A204.1 (cell line): ENCODE results near the gene EPHB2.

Source experiments
- FAIRE-seq: peaks from 2 replicates; lab custom pipeline; 2012; peaks lifted over from hg19 to GRCh38; lab: Jason Lieb, UNC

Gene EPHB2

GRCh38 chr1:22862752-22863151, 152.1 kb downstream of the EPHB2 start:
- no peak for FAIRE-seq

DNA sequence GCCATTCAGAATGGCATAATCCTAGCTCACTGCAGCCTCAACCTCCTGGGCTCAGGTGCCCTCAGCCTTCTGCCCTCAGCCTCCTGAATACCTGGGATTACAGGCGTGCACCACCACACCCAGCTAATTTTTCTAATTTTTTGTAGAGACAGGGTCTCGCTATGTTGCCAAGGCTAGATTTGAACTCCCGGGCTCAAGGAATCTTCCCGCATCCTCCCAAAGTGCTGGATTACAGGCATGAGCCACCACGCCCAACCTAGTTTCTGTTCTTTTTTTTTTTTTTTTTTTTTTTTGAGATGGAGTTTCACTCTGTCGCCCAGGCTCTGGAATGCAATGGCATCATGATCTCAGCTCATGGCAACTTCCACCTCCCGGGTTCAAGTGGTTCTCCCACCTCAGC, 153.1 kb downstream of the EPHB2 start:
- no peak for FAIRE-seq

DNA sequence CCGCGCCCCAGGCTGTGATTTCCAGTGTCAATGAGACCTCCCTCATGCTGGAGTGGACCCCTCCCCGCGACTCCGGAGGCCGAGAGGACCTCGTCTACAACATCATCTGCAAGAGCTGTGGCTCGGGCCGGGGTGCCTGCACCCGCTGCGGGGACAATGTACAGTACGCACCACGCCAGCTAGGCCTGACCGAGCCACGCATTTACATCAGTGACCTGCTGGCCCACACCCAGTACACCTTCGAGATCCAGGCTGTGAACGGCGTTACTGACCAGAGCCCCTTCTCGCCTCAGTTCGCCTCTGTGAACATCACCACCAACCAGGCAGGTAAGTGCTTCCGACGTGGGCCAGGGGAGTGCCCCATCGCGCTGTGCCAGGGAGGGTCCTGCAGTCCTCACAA, 154.2 kb downstream of the EPHB2 start:
- no peak for FAIRE-seq

- no peak for FAIRE-seq
Observed at GRCh38 chr1:22865736-22866135, 155.1 kb downstream of the EPHB2 start.

- no peak for FAIRE-seq
Observed at GRCh38 chr1:22866868-22867267, 156.2 kb downstream of the EPHB2 start.

- no peak for FAIRE-seq
Observed at GRCh38 chr1:22868331-22868730, 157.7 kb downstream of the EPHB2 start.

DNA sequence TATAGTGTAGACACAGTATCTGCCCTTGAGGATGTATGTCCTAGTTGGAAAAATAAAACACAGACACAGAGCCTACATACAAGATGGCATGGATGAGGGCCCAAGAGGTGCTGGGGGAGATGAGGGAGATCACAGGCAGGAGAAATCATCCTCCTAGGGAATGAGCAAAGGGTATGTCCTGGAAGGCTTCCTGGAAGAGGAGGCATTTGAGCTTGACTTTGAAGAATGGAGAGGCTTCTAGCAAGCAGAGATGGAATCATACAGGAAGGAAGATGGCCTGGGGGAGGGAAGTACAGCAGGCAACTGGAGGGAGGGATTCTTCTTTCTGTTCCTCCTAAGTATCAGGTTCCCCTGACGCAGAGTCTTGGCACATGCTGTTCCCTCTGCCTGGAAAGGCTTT, 158.7 kb downstream of the EPHB2 start:
- no peak for FAIRE-seq

DNA sequence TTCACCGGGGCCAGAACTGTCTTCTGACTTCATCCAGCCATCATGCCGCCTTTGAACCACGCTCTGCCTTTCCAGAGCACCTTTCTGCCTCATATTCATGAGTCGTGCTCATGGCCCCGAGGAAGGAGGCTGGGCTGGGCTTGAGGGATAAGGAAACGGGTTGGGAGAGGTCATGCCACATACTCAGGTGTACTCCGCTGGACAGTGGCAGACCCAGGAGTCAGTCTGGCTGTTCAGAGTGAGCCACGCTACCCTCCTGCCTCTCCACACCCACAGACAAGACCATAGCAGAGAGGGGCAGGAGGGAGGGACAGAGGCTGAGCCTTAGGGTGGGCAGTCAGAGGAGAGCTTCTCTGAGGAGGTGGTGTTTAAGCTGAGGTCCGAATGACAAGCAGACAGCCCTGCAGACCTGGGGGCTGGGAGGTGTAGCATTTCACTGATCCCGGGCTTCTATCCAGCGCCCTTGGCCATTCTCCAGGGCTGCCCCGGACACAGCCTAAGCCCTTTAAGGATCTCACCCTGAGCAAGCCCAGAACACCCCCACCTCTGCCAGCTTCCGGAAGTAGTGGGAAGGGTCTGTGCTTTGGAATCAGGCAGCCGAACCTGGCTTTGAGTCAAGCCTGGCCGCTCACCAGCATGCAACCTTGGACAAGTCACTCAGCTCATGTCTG, 159.7 kb downstream of the EPHB2 start:
- FAIRE-seq, result no peak

DNA sequence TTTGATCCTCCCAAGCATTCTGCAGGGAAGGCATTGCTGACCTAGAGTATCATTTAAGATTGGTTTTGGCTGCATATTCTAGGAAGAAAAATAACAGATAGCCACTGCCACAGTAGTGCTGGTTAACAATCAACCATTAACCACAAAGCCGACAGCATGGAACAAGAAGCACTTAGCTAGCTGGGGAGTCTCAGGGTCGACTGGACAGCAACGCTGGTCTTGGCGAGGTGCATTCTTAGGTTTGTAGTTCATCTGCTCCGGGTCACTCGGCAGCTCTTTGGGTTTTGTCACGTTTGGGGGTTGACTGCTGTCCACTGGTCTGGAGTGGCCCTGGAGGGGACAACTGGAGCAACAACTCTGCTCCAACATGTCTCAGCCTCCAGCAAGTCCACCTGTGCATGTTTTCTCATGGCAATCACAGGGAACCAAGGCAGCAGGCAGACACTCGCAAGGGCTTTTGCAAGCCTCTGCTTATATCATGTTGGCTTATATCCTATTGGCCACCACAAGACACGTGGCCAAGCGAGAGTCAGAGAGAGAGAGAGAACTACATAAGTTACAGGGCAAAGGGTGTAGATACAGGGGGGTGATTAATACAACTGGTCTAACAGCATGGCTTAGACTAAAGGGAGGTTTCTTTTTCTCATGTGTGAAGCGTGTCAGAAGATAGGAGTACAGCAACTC, 162.5 kb downstream of the EPHB2 start:
- FAIRE-seq, result no peak

DNA sequence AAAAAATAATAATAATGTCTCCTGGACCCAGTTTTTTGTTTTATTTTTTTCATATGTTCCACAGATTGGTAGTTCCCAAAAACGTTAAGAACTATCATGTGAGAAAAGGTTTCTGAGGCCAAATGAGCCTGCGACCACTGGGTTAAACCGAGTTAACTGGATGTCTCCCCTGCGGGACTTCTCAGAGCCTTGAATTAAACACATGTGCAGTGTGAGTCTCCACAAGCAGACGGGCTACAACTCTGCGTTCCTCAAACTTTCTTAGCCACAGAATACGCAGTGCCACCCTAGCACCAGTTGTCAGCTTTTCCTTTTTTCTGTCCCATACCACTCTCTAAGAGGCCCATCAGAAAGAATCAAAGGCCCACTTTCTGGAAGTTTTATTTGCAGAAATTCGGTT, 164.1 kb downstream of the EPHB2 start:
- FAIRE-seq, result no peak

DNA sequence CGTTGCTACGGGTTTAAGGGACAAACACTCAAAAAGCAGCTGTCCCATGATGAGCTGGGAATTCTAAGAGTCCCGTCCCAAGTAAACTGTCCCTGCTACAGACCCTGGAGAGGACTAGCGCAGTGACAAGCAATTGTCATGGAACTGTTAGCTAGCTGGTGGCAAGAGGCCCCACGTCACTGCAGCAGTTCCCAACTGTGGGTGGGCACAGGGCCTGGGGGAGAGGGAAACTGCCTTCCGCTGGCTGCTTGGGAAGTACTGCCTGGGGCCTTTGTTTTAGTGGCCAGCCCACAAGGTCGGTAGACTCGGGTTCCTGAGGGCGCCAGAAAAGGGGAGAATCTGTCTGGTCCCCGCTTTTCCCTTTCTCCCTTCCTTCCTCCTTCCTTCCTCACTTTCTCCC, 164.6 kb downstream of the EPHB2 start:
- FAIRE-seq, result no peak

DNA sequence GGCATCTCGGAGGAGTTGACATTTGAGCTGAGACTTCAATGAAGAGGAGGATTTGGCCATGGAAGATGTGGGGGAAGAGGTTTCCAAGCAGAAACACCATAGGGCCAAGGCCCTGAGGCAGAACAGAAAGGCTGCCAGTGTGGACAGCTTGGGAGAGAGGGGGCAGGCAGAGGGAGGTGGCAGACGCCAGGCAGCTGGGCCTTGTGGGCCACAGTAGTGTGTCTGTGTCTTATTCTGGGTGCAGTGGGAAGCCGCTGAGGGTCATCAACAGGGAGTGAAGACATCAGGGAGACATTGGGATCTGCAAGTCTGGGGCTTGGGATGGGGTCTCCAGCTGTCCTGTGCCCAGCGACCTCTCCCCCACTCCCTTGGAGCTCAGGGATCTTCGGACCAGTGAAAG, 165.2 kb downstream of the EPHB2 start:
- no peak for FAIRE-seq

- FAIRE-seq, result no peak
Observed at GRCh38 chr1:22876359-22877111, 165.9 kb downstream of the EPHB2 start.

DNA sequence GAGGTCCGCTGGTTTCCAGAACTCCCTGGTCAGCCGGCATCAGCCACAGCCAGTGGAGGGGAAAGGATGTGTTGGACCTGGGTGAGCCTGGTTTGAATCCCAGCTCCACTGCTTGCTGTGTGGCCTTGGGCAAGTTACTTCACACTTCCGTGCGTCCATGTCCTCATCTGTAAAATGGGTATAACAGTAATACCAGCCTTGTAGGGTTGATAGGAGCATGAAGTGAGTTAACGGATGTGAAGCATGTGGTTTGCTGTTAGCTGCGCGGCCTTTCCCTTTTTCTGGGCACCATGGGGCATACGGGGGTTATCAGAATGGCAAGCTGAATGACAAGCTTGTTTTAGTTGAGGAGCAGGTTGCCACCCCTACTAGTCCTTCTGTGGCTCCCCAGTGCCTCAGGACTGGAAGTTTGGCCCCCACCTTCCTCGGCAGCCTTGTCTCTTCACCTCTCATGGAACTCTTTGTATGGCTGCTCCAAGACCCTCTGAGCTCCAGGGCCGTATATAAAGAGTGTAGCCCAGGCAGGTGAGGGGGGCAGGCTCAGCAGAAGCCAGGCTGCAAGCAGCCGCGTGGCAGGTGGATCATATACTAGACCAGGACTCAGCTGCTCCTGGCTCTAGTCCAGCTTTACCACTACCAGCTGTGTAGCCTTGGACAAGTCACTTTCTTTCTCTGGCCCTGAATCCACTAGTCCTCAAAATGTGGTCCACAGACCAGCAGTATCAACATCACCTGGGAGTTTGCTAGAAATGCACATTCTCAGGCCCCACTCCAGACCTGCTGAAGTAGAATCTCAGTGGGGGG, 166.7 kb downstream of the EPHB2 start:
- no peak for FAIRE-seq

DNA sequence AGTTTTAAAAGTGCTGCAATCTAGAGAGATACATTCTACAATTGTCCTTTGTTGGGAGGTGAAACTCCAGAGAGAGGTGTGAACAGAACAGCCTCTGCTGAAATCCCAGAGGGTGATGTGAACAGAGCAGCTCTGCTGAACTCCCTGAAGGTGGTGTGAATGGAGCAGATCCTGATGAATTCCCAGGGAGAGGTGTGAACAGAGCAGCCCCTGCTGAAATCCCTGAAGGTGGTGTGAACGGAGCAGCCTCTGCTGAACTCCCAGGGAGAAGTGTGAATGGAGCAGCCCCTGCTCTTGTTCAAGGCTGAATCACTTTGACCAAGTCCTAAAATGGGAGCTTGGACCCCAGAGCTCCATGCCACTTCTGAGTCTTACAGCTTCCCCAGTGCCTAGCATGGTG, 167.3 kb downstream of the EPHB2 start:
- FAIRE-seq, result no peak

DNA sequence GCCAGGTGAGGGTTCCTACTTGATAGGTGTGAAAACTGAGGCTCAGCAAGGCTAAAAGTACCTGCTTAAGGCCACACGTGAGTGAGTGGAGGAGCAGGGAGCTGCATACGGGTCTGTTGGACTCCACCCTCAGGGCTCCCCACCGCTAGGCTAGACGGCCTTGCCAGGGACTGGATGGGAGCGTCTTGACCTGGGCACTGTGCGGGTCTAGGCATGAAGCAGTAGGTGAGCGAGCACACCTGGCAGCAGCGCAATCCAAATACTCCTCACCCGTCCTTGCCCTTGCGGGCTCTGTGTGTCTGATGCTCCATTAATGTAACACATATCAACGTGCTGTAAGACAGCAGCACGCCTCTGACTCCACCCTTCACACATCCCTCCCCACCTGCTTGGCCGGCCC, 168.0 kb downstream of the EPHB2 start:
- FAIRE-seq, result no peak

- no peak for FAIRE-seq
Observed at GRCh38 chr1:22879445-22879844, 168.8 kb downstream of the EPHB2 start.

GRCh38 chr1:22880174-22880601, 169.5 kb downstream of the EPHB2 start:
- FAIRE-seq, result no peak

- no peak for FAIRE-seq
Observed at GRCh38 chr1:22883406-22883805, 172.8 kb downstream of the EPHB2 start.

- FAIRE-seq, result no peak
Observed at GRCh38 chr1:22884806-22885530, 174.3 kb downstream of the EPHB2 start.

- no peak for FAIRE-seq
Observed at GRCh38 chr1:22886211-22886610, 175.6 kb downstream of the EPHB2 start.

DNA sequence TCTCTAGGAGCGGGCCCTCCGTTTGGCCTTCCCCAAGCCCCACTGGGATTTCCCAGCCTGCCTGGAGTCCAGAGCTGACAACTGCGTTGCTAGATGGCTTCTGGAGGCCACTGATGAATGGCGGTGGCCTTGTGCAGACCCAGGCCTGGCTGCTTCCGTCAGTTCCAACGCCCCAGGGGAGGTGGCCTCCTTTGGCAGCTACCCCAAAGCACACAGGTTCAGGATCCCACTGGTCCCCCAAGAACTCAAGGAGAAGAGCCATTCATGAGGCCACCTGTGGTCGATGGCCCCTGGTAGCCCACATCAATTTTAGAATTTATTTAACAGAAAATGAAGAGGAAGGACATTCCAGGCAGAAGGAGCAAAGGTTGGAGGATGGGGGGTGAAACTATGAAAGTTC, 176.9 kb downstream of the EPHB2 start:
- FAIRE-seq, result no peak
